CD4-positive, alpha-beta T cell treated with Interleukin-6 at 100 ng/mL for 8 hours (primary cell): ENCODE measurements around the gene ADCY10.
"Not testable (repeated sequence)": the region's sequence is repeated elsewhere in the genome, so short reads cannot be mapped to it uniquely, and the experiment has no call there.

Experiments
- DNase-seq: peaks from one replicate; pipeline ENCODE4 v3.0.0-alpha.2; 2020; ENCODE audit warnings: mixed read lengths, low spot score

Gene ADCY10

DNA sequence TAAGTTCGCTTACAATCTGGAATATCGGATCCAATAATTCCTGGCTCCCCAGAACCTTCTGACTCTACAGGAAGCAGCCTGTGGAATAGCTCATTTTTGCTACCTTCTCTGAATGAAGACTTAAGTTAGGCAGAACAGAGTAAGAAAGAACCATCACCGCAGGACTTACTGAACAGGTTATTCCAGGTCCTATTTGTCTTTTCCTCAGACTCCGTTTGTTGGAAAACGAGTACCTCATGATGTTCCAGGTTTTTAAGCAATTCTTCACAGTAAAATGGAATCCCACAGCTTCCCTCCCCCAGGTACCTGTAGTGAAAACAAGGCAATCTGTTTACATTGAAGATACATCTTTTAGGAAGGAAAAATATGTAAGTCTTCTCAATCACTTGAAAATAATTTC, 59.8 kb downstream of the ADCY10 start:
- DNase-seq = no peak

DNA sequence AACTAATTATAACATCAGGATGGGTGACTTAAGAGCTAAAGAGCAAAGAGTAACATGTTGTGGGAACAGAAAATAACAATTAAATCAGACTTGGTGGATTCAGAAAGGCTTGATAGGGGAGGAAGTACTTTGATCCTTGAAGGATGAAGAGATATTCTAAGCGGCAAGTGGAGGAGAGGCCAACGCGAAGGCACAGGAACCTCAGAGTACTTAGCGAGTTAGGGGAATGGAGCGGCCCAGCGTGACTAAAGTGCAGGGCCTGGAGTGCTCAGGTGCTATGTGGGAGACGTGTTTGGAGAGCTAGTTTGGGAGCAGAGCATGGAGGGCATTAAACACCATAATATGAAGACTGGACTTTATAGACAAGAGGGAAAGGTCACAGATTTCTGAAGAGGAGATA, 64.3 kb downstream of the ADCY10 start:
- DNase-seq = no peak

GRCh38 chr1:167842872-167843271, 71.1 kb downstream of the ADCY10 start:
- no peak for DNase-seq

DNA sequence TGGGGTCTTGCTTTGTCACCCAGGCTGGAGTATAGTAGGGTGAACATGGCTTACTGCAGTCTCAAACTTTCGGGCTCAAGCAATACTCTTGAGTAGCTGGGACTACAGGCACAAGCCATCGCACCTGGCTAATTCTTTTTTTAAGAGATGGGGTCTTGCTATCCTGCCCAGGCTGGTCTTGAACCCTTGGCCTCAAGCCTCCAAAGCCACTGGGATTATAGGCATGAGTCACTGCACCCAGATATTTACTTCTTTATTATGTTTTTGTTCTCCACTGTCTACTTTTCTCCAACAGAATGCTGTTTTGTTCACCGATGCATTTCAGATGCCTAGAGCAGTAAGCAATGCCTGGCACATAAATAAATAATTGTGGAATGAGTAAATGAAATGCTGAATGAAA, 72.4 kb downstream of the ADCY10 start:
- no peak for DNase-seq

GRCh38 chr1:167839009-167839408, 74.9 kb downstream of the ADCY10 start:
- DNase-seq = no peak

DNA sequence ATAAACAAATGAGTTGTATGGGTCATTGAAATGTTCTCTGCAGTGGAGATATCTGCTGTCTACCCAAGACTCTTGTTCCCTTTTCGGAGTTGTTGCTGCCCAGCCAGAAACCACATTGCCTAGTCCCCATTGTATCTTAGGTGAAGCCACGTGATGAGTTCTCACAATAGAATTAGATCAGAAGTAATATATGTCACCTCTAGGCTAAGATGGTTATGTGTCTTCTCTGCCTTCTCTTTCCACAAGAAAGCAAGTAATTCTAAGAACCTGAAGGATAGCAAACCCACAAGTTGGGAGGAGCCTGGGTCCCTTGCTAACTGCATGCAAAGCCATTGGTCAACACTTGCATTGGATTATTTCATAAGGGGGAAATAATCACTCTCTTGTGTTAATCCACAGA, 76.6 kb downstream of the ADCY10 start:
- no peak for DNase-seq

DNA sequence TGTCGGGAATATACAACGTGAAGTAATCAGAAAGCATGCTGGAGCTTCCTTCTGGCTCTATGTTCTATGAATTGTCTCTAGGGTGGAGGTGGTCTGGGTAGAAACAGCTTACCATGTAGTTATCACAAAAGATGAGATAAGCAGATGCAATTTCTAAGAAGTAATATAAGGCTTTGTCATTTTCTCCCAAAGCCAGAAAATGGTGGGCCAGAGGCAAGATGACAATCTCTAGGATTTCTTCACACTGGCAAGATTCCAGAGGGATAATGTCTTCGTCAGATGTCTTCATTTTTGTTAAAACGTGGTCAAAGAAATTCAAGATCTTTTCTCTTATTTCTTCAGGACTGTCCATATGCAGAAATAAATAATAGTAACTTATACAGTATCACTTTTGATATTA, 77.7 kb downstream of the ADCY10 start:
- DNase-seq = no peak

- no peak for DNase-seq
These were observed 80.0 kb downstream of the ADCY10 start for GRCh38 chr1:167833904-167834303.

DNA sequence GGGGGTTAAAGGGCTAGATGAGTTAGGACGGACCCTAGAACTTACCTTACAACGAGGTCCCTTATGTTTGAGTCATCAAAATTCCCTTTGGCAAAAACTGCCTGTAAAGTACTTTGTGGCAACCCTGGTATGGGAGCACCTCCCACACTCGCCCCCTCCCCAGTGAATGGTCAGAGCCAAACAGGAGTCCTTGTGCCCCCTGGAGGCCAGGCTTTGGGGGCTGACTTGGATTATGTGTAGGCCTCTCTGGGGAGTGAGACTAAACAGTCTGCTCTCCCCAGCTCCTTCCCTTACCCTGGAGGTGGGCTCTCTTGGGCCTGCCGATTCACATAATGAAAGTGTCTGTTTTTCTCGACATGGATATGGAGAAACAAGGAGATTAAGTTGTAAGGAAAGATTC, 81.2 kb downstream of the ADCY10 start:
- no peak for DNase-seq

DNA sequence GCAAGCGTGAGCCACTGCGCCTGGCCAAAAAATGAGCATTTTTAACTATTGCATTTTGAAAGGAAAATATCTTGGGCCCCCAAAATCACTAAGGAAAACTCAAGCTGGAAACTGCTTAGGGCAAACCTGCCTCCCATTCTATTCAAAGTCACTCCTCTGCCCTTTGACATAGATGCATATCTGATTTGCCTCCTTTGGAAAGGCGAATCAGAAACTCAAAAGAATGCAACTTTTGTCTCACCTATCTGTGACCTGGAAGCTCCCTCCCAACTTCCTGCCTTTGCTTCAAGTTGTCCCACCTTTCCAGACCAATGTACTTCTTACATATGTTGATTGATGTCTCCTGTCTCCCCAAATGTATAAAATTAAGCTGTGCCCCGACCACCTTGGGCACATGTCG, 83.3 kb downstream of the ADCY10 start:
- DNase-seq = not testable (repeated sequence)

DNA sequence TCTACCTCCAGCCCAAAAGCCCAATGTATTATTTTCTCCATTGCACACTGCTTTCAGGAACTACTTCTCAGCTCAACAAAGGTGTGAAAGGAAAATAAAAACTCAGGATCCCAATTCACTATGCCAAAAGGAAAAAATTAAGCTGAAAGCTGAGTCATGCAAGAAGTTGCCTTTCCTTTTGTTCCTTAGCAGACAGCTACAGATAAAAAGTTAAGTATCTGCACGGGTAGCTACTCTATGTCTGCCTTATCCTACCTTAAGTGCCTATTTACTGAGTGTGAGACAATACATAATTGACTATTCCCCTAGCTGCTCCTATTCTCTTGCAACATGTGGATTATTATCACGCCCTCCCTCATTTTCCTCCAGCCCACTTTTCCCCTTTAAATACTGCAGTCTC, 84.1 kb downstream of the ADCY10 start:
- no peak for DNase-seq

DNA sequence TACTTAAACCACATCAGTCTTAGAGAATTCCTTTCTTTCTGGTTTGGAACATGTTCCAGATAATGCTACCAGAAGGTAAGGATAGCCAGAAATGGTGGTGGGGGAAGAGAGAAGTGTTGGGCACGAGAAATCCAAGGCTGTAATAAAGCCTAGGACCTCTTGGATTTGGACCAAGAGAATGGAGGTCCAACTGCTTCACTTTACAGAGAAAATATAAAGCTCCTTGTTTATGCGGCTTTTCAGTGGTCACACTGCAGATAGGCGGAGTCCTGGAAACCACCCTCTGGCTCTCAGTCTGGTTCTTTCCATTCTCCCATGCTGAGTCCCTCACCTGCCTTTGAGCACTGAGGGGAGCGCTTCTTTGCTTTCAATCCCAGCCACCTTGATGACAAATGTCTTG, 87.8 kb downstream of the ADCY10 start:
- no peak for DNase-seq

DNA sequence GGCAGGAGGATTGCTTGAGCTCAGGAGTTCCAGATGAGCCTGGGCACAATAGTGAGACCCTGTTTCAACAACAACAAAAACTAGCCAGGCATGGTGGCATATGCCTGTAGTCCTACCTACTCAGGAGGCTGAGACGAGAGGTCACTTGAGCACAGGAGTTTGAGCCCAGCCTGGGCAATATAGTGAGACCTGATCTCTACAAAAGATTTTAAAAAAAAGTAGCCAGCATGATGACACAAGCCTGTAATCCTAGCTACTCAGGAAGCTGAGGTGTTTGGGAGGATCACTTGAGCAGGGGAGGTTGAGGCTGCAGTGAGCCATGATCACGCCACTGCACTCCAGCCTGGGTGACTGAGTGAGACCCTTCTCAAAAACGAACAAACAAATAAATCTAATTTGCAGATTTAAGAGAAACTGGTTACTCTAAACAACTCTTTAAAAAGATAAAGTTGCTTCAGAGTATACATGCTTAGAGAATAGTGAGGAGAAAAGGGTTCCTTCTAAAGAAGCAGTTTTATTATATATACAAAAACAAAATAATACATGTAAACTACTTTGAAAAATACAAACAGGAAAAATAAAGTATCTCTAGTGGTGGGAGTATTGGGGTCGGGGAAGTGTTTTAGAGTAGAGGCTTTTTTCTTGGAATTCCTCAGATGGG, 88.4 kb downstream of the ADCY10 start:
- DNase-seq = no peak

- DNase-seq = no peak
These were observed 89.7 kb downstream of the ADCY10 start for GRCh38 chr1:167824163-167824794.

DNA sequence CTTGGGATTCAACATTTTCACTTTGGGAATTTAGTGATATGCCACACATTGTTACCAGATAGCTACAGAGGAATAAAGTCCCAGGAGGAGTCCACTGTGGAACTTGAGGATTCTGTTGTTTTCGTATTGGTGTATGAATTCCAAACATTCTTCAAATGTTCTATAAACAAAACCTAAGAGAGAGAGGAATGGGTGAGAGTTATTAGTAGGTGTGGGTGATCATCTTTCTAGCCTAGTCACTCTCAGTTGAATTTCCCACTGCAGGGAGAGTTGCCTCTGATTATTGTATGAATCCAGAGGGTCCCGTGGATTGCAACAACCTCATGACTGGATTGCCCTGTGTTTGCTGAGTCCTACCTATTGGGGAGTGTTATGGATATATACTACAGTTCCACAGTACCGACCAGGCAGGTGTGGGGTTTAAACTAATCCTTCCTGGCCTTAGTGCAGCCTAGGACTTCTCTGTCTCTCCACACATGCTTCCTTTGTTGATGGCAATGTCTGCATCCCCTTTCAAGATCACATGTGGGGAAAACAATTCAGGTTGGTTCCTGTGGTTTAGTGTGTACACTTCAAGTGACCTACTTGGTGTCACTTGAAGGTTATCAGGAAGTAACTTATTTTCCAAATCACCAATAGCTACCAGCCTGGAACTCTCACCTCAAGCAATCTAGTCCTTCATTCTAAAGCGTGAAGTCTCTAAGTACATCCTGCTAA, 91.8 kb downstream of the ADCY10 start:
- no peak for DNase-seq

- DNase-seq = no peak
These were observed 92.6 kb downstream of the ADCY10 start for GRCh38 chr1:167821356-167821685.

DNA sequence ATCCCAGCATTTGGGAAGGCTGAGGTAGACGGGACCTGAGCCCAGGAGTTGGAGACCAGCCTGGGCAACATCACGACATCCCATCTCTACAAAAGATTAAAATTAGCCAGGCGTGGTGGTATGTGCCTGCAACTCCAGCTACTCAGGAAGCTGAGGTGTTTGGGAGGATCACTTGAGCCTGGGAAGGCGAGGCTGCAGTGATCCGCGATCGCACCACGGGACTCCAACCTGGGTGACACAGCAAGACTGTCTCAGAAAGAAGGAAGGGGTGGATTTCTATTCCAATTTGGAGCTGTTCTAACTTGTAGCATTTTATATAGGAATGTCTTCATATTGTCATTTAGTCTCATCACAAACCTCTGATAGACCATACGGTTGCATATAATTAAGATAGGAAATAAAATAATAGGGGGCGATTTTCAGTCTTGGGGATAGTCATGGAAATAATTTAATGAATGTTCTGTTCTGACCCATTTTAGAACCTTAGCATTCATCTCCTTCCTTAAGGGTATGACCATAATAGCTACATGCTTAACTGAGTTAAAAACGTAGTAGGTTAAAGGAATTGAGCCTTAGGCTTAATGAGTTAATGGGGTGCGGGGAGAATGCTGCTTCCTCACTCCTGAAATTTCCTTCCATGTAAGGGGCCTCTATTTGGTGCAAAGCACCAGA, 93.1 kb downstream of the ADCY10 start:
- no peak for DNase-seq

DNA sequence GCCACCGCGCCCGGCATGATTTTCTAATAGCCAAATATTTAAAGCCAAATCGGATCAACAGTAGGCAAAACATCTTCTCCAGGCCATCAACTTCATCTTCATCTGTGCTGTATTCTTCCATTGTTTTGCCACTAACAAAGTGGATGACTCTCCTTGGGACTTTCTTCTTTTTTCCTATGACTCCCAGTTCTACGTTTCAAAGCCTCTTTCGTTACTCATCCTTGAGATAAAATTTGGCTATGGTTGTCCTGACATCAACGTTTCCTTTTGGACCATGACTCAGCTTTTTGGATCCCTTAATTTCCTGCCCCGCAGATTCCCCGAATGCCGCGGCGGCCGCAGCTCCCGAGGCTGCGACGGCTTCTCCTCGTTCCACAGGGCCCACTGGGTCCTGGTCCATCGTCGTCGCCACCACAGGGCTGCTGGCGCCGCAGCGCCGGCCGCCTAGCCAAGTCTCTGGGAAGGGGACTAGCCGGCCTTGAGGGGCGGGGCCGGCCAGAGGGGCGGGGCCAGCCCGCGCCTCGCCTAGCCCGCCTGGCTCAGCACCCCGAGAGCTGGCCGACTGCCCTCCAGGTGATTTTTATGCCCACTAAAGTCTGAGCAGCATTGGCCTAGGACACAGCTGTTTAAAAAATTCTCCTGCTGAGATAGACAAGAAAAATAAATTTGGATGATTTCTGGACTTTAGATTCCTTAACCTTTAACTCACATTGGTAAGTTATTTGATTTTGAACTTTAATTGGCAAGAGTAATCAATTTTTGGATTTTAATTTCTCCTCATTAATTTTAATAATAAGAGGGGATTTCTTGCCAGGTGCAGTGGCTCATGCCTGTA, 93.9 kb downstream of the ADCY10 start:
- no peak for DNase-seq

- no peak for DNase-seq
These were observed 98.3 kb downstream of the ADCY10 start for GRCh38 chr1:167815650-167816049.

- DNase-seq = no peak
These were observed 101.0 kb downstream of the ADCY10 start for GRCh38 chr1:167812972-167813371.

DNA sequence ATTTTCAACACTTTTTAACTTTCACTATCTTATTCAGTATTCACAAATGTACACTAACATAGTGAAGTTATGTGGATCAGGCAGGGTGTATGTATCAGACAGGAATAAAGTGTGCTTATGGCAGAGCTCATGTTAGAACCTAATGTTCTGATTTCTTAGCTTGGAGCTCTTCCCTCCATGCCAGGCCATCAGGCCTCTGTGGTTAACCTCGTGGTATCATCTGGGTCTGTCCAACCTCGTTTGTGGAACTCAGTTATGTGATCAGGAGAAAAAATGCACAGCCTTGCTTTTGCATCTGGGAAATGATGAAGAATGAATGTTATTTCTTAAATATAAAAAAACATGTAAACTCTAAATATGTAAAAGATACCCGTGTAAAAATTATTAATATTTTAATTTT, 105.2 kb downstream of the ADCY10 start:
- no peak for DNase-seq

- DNase-seq = no peak
These were observed 105.8 kb downstream of the ADCY10 start for GRCh38 chr1:167808104-167808503.
